ENCODE results near the gene MYBPC3.
A peak's percentile ranks its signal among the peaks of the same experiment; 100 is the strongest.

Gene MYBPC3

GRCh38 chr11:47356998-47357329 lies 4.5 kb upstream of the MYBPC3 start:
- DNase-seq (ENCODE audit: low read depth) = no peak

- DNase-seq (ENCODE audit: low read depth) = no peak
Measured at GRCh38 chr11:47356129-47356997, 3.9 kb upstream of the MYBPC3 start.

GRCh38 chr11:47355283-47356128 lies 3.0 kb upstream of the MYBPC3 start:
- peak; percentile 89 for DNase-seq (ENCODE audit: low read depth)

- DNase-seq (ENCODE audit: low read depth) = no peak
Measured at GRCh38 chr11:47354913-47355282, 2.4 kb upstream of the MYBPC3 start.

GRCh38 chr11:47353978-47354774 lies 1.7 kb upstream of the MYBPC3 start:
- DNase-seq (ENCODE audit: low read depth) = no peak

GRCh38 chr11:47351156-47352126 lies 1.1 kb downstream of the MYBPC3 start:
- no peak for DNase-seq (ENCODE audit: low read depth)

GRCh38 chr11:47350315-47350714 lies 2.2 kb downstream of the MYBPC3 start:
- no peak for DNase-seq (ENCODE audit: low read depth)

- no peak for DNase-seq (ENCODE audit: low read depth)
Measured at GRCh38 chr11:47349521-47350095, 2.9 kb downstream of the MYBPC3 start.

- DNase-seq (ENCODE audit: low read depth) = peak; percentile 48
Measured at GRCh38 chr11:47348859-47349258, 3.6 kb downstream of the MYBPC3 start.

GRCh38 chr11:47348131-47348802 lies 4.2 kb downstream of the MYBPC3 start:
- DNase-seq (ENCODE audit: low read depth) = no peak

GRCh38 chr11:47347137-47347536 lies 5.4 kb downstream of the MYBPC3 start:
- DNase-seq (ENCODE audit: low read depth) = no peak

- no peak for DNase-seq (ENCODE audit: low read depth)
Measured at GRCh38 chr11:47345890-47346563, 6.5 kb downstream of the MYBPC3 start.

- no peak for DNase-seq (ENCODE audit: low read depth)
Measured at GRCh38 chr11:47342854-47343253, 9.6 kb downstream of the MYBPC3 start.

- DNase-seq (ENCODE audit: low read depth) = no peak
Measured at GRCh38 chr11:47342036-47342803, 10.3 kb downstream of the MYBPC3 start.

- no peak for DNase-seq (ENCODE audit: low read depth)
Measured at GRCh38 chr11:47340980-47341775, 11.3 kb downstream of the MYBPC3 start.

GRCh38 chr11:47340010-47340409 lies 12.5 kb downstream of the MYBPC3 start:
- DNase-seq (ENCODE audit: low read depth) = no peak

GRCh38 chr11:47338396-47339241 lies 13.9 kb downstream of the MYBPC3 start:
- DNase-seq (ENCODE audit: low read depth) = no peak

Data from amniotic epithelial cell (primary cell).